BJ (cell line): ENCODE results near the gene ENOX1. TPM values are rescaled to one million over a fixed set of nuclear protein-coding genes. Genes with fewer than 3 reads are reported as not detected.

Experiments
- CTCF ChIA-PET: fragments of 350-600 bp; formaldehyde crosslinking; extraction: SDS; loops from one replicate; lab custom pipeline; 2021; ENCODE audit warnings: antibody characterized with exemption, inconsistent platforms; lab: Yijun Ruan, JAX
- POLR2A ChIA-PET: fragments of 300-600 bp; sonication (Branson Sonifier 250); formaldehyde crosslinking; extraction: SDS; loops from one replicate; lab custom pipeline; 2021; ENCODE audit warnings: antibody characterized with exemption; lab: Charles Lee
- DNase-seq: peaks from one replicate; pipeline ENCODE4 v3.0.0-alpha.2; 2011; ENCODE audit warnings: low read depth
- H3K27me3 ChIP-seq: 2 replicates; pipeline ENCODE4 v1.6.0; 2011; ENCODE audit warnings: low read length; ENCODE audit not compliant: control insufficient read depth, insufficient read depth
- H3K36me3 ChIP-seq: 2 replicates; pipeline ENCODE4 v1.5.1; 2011; ENCODE audit warnings: low read length; ENCODE audit not compliant: control insufficient read depth, insufficient read depth
- H3K4me3 ChIP-seq: 2 replicates; pipeline ENCODE4 v1.5.1; 2011; ENCODE audit warnings: low read depth, mild to moderate bottlenecking, control low read depth, low read length
- CTCF ChIP-seq: IDR thresholded peaks from 2 replicates; pipeline ENCODE4 v1.5.1; 2011; ENCODE audit warnings: low read depth, mild to moderate bottlenecking, control low read depth, inconsistent platforms, low read length, moderate library complexity; ENCODE audit not compliant: insufficient read depth
- polyA plus RNA-seq: library from polyadenylated mRNA; depleted of rRNA; stranded (reverse); fragments of >200 nt; gene quantifications from 2 replicates; pipeline ENCODE4 v1.2.3, GENCODE V29; 2011

ENOX1 gene
- polyA plus RNA-seq, 1 experiment: 2.1 TPM

- ChIA-PET POLR2A (interaction anchor here (0.6 kb wide), 1 partner anchor 306 kb away, joined by 6 read pairs; no protein-coding TSS in a partner anchor), CTCF (interaction anchor here (0.8 to 1.4 kb wide), 2 partner anchors 8 to 11 kb away, joined by 3 to 5 read pairs; no protein-coding TSS in a partner anchor)
- H3K27me3 ChIP-seq: no peaks in the 10 kb centered on the region
- H3K36me3 ChIP-seq: no peaks in the 10 kb centered on the region
- DNase-seq: no peak
- no peak overlapping the region for H3K4me3 ChIP-seq
- TF ChIP-seq CTCF: no peak
These were observed 438.9 kb downstream of the ENOX1 start for GRCh38 chr13:43347877-43348276.

GRCh38 chr13:43346427-43346826, 440.3 kb downstream of the ENOX1 start:
- H3K36me3 ChIP-seq: no peaks in the 10 kb centered on the region

GRCh38 chr13:43343645-43344044, 443.1 kb downstream of the ENOX1 start:
- Histone ChIP-seq H3K27me3 (no peaks in the 10 kb centered on the region), H3K36me3 (no peaks in the 10 kb centered on the region), H3K4me3 (no peak overlapping the region)
- TF ChIP-seq CTCF: no peak
- CTCF ChIA-PET: no interaction called here
- POLR2A ChIA-PET: no interaction called here
- DNase-seq: no peak

More at GRCh38 chr13:43346427-43346826, 440.3 kb downstream of the ENOX1 start:
- Histone ChIP-seq H3K4me3 (no peak overlapping the region), H3K27me3 (no peaks in the 10 kb centered on the region)
- no peak for TF ChIP-seq CTCF
- no peak for DNase-seq
- ChIA-PET CTCF (interaction anchor here (1.4 kb wide), 1 partner anchor 13 kb away, joined by 5 read pairs; no protein-coding TSS in a partner anchor), POLR2A (no interaction called here)

- Histone ChIP-seq H3K27me3 (no peaks in the 10 kb centered on the region), H3K4me3 (no peak overlapping the region), H3K36me3 (no peaks in the 10 kb centered on the region)
- ChIA-PET CTCF (interaction anchor here (0.6 kb wide), 1 partner anchor 851 kb away, joined by 3 read pairs; no protein-coding TSS in a partner anchor), POLR2A (no interaction called here)
- no peak for DNase-seq
- no peak for TF ChIP-seq CTCF
These were observed 446.8 kb downstream of the ENOX1 start for GRCh38 chr13:43339805-43340550.

GRCh38 chr13:43339145-43339804, 447.5 kb downstream of the ENOX1 start:
- ChIA-PET POLR2A (no interaction called here), CTCF (no interaction called here)
- TF ChIP-seq CTCF: no peak
- no peaks in the 10 kb centered on the region for H3K27me3 ChIP-seq
- H3K4me3 ChIP-seq: no peak overlapping the region
- no peak for DNase-seq
- H3K36me3 ChIP-seq: no peaks in the 10 kb centered on the region
